ENCODE measurements around the gene RBM4. TPM values are rescaled to one million over a fixed set of nuclear protein-coding genes. Genes with fewer than 3 reads are reported as not detected.
A peak's percentile ranks its signal among the peaks of the same experiment; 100 is the strongest.
"Not testable (repeated sequence)": the region's sequence is repeated elsewhere in the genome, so short reads cannot be mapped to it uniquely, and the experiment has no call there.

RBM4 gene
- total RNA-seq (2014; rRNA removed; shearing (Covaris generic)): 93.9 and 99.1 TPM in 2 replicates
- 84.6 and 94.0 TPM in 2 replicates for polyA plus RNA-seq (2015; cell fraction: cytosol; rRNA removed)
- polyA plus RNA-seq (2015; cell fraction: nucleus; rRNA removed): 113 and 117 TPM in 2 replicates

GRCh38 chr11:66638177-66639065 is at the start of gene RBM4:
Gene RBM4, plus strand, starts transcription at chr11:66638703. Its CDS starts 1,009 bp downstream, at chr11:66639712.
- DNase-seq (ENCODE audit: low read depth): peak; percentile 99

GRCh38 chr11:66589315-66589714 is 49.2 kb upstream of the RBM4 start:
- DNase-seq (ENCODE audit: low read depth): not testable (repeated sequence)

GRCh38 chr11:66589996-66590675 is 48.4 kb upstream of the RBM4 start:
- no peak for DNase-seq (ENCODE audit: low read depth)

- DNase-seq (ENCODE audit: low read depth): no peak
Measured at GRCh38 chr11:66591175-66591574, 47.3 kb upstream of the RBM4 start.

GRCh38 chr11:66592457-66593302 is 45.8 kb upstream of the RBM4 start, which contains the start of the genes CCDC87 and CCS:
Gene CCDC87, minus strand, starts transcription at chr11:66593063. Its CDS starts 48 bp downstream, at chr11:66593015.
Gene CCS, plus strand, starts transcription at chr11:66593185. Its CDS starts 77 bp downstream, at chr11:66593262.
- DNase-seq (ENCODE audit: low read depth): peak; percentile 92

GRCh38 chr11:66593303-66593635 is 45.2 kb upstream of the RBM4 start:
- DNase-seq (ENCODE audit: low read depth): no peak

GRCh38 chr11:66593650-66594049 is 44.9 kb upstream of the RBM4 start:
- no peak for DNase-seq (ENCODE audit: low read depth)

GRCh38 chr11:66595245-66595904 is 43.1 kb upstream of the RBM4 start:
- DNase-seq (ENCODE audit: low read depth): no peak

GRCh38 chr11:66598993-66599392 is 39.5 kb upstream of the RBM4 start:
- DNase-seq (ENCODE audit: low read depth): no peak

GRCh38 chr11:66600219-66600618 is 38.3 kb upstream of the RBM4 start:
- no peak for DNase-seq (ENCODE audit: low read depth)

GRCh38 chr11:66600631-66601233 is 37.8 kb upstream of the RBM4 start:
- no peak for DNase-seq (ENCODE audit: low read depth)

- no peak for DNase-seq (ENCODE audit: low read depth)
Measured at GRCh38 chr11:66603072-66603471, 35.4 kb upstream of the RBM4 start.

GRCh38 chr11:66604155-66604554 is 34.3 kb upstream of the RBM4 start:
- no peak for DNase-seq (ENCODE audit: low read depth)

GRCh38 chr11:66606608-66607007 is 31.9 kb upstream of the RBM4 start:
- DNase-seq (ENCODE audit: low read depth): not testable (repeated sequence)

- DNase-seq (ENCODE audit: low read depth): peak; percentile 47
Measured at GRCh38 chr11:66607126-66607834, 31.2 kb upstream of the RBM4 start.

GRCh38 chr11:66609721-66610617 is 28.5 kb upstream of the RBM4 start:
- no peak for DNase-seq (ENCODE audit: low read depth)

GRCh38 chr11:66612458-66612857 is 26.0 kb upstream of the RBM4 start:
- DNase-seq (ENCODE audit: low read depth): no peak

- DNase-seq (ENCODE audit: low read depth): no peak
Measured at GRCh38 chr11:66614073-66614472, 24.4 kb upstream of the RBM4 start.
